Mucosa of descending colon (tissue), 3 donors: ENCODE results near the gene NRG3. TPM values are rescaled to one million over a fixed set of nuclear protein-coding genes. Genes with fewer than 3 reads are reported as not detected.
"Not testable (repeated sequence)": the region's sequence is repeated elsewhere in the genome, so short reads cannot be mapped to it uniquely, and the experiment has no call there.

ENCODE experiments used
- ATAC-seq: fragments of 200-7000 bp; cut with Tn5 transposase; one replicate; pipeline ENCODE4 v1.9.1; 2020; ENCODE audit warnings: mild to moderate bottlenecking, moderate library complexity
- DNase-seq, 3 donors: peaks; one replicate each; pipeline ENCODE4 v3.0.0-alpha.2; 2020
- H3K36me3 ChIP-seq: fragments of 200-600 bp; one replicate; pipeline ENCODE4 v1.8.0; 2021; ENCODE audit warnings: low read depth, mild to moderate bottlenecking
- H3K4me1 ChIP-seq: fragments of 200-600 bp; one replicate; pipeline ENCODE4 v1.8.0; 2021; ENCODE audit warnings: low read depth, mild to moderate bottlenecking
- H3K4me3 ChIP-seq: fragments of 200-600 bp; one replicate; pipeline ENCODE4 v1.8.0; 2021; ENCODE audit warnings: mild to moderate bottlenecking
- H3K9me3 ChIP-seq: fragments of 200-600 bp; one replicate; pipeline ENCODE4 v1.8.0; 2021; ENCODE audit warnings: mild to moderate bottlenecking
- CTCF ChIP-seq: fragments of 200-600 bp; IDR thresholded peaks from one replicate; pipeline ENCODE4 v1.8.0; 2022; ENCODE audit warnings: antibody characterized with exemption, mild to moderate bottlenecking
- intact Hi-C, 2 donors: fragments of 100-400 bp; cut with DNase I in 1 of 2; cut with micrococcal nuclease in 1 of 2; formaldehyde crosslinking; loops; one replicate each; pipeline versions ENCODE4 v1.11.0 to v1.11.1; 2022; cut with DNase I, micrococcal nuclease
- total RNA-seq, 3 donors: library from RNA; stranded (reverse); fragmentation: NEBNext Ultra II Directional in 2 of 3; extraction: Animal tissue kit (Norgen Biotek cat#: 25700) in 2 of 3; gene quantifications; one replicate each; pipeline versions ENCODE4 v1.2.1 to v1.2.4, GENCODE V29; 2021 to 2023
- donor health status: DM: no; HTN: no; CAD: no; lungs with moderate emphysema.
- donor health status: DM: no; HTN: no; CAD: no.
- donor health status: DM: no; HTN: yes; CAD: no.

NRG3 gene
- total RNA-seq, 3 donors from 2014 or later = 0.12 to 0.73 (median 0.23) TPM

- Histone ChIP-seq H3K36me3 (no peaks in the 10 kb centered on the region), H3K4me1 (no peaks in the 10 kb centered on the region), H3K9me3 (peaks cover 12% of the 10 kb centered on the region), H3K4me3 (no peak overlapping the region)
- no peak for DNase-seq
- intact Hi-C loops = no loop called here
- ATAC-seq = no peak
- TF ChIP-seq CTCF = no peak
Observed at GRCh38 chr10:82674036-82674435, 799.0 kb downstream of the NRG3 start.

GRCh38 chr10:82677932-82678331, 802.9 kb downstream of the NRG3 start:
- H3K9me3 ChIP-seq = peaks cover 12% of the 10 kb centered on the region
- intact Hi-C loops, DNase-seq: not testable (repeated sequence)

GRCh38 chr10:82678451-82678850, 803.5 kb downstream of the NRG3 start:
- ATAC-seq, H3K4me1 ChIP-seq, H3K36me3 ChIP-seq, H3K4me3 ChIP-seq, DNase-seq, intact Hi-C loops: not testable (repeated sequence)
- H3K9me3 ChIP-seq = peaks cover 12% of the 10 kb centered on the region

More at GRCh38 chr10:82677932-82678331, 802.9 kb downstream of the NRG3 start:
- ATAC-seq, H3K4me3 ChIP-seq, H3K36me3 ChIP-seq, H3K4me1 ChIP-seq: not testable (repeated sequence)

- Histone ChIP-seq H3K4me1 (no peaks in the 10 kb centered on the region), H3K36me3 (no peaks in the 10 kb centered on the region), H3K4me3 (no peak overlapping the region), H3K9me3 (peaks cover 7% of the 10 kb centered on the region)
- DNase-seq (no peak), ATAC-seq (no peak)
- no peak for TF ChIP-seq CTCF
- intact Hi-C loops = no loop called here
Observed at GRCh38 chr10:82680608-82681007, 805.6 kb downstream of the NRG3 start.

- no peak overlapping the region for H3K4me3 ChIP-seq
- intact Hi-C loops = no loop called here
- no peak for TF ChIP-seq CTCF
- DNase-seq (no peak), ATAC-seq (no peak)
- no peaks in the 10 kb centered on the region for H3K4me1 ChIP-seq
- no peaks in the 10 kb centered on the region for H3K36me3 ChIP-seq
- peaks cover 6% of the 10 kb centered on the region for H3K9me3 ChIP-seq
Observed at GRCh38 chr10:82683945-82684344, 809.0 kb downstream of the NRG3 start.

- no peak for ATAC-seq
- H3K9me3 ChIP-seq = peaks cover 6% of the 10 kb centered on the region
Observed at GRCh38 chr10:82685087-82685486, 810.1 kb downstream of the NRG3 start.

More at GRCh38 chr10:82685087-82685486, 810.1 kb downstream of the NRG3 start:
- Histone ChIP-seq H3K36me3 (no peaks in the 10 kb centered on the region), H3K4me1 (no peaks in the 10 kb centered on the region), H3K4me3 (no peak overlapping the region)
- intact Hi-C loops = no loop called here
- no peak for TF ChIP-seq CTCF
- no peak for DNase-seq
